ENCODE results near the gene MKNK2. TPM values are rescaled to one million over a fixed set of nuclear protein-coding genes. Genes with fewer than 3 reads are reported as not detected.
"Not testable (repeated sequence)": the region's sequence is repeated elsewhere in the genome, so short reads cannot be mapped to it uniquely, and the experiment has no call there.

Gene MKNK2
- total RNA-seq = 100 to 1,000 TPM; 196 to 201 TPM

- DNase-seq (peak; percentile 95), ATAC-seq (peak; percentile 77)
- Mint-ChIP-seq H3K4me3 (peak within 1 kb of the TSS; percentile 86), H3K27ac (peak within 1 kb of the TSS; percentile 94), H3K4me1 (peaks cover 49% of the 10 kb centered on the region), H3K9me3 (ENCODE audit: low read depth) (no peaks in the 10 kb centered on the region), H3K27me3 (no peaks in the 10 kb centered on the region), H3K36me3 (peaks cover 4% of the 10 kb centered on the region)
- CTCF ChIA-PET = interaction anchor here (0.6 to 2.9 kb wide), 12 partner anchors 9 to 202 kb away, joined by 3 to 19 read pairs (median 8); no protein-coding TSS in a partner anchor
Measured at GRCh38 chr19:2050991-2051772, at the start of gene MKNK2. MKNK2 (minus strand) TSS chr19:2051244; CDS start chr19:2050851, 393 bp downstream.

- CTCF ChIA-PET = no interaction called here
- DNase-seq = no peak
- peaks cover 10% of the 10 kb centered on the region for H3K4me1 Mint-ChIP-seq
- no peak for ATAC-seq
- no peak overlapping the region for H3K4me3 Mint-ChIP-seq
- H3K9me3 Mint-ChIP-seq (ENCODE audit: low read depth) = no peaks in the 10 kb centered on the region
- H3K27ac Mint-ChIP-seq = no peak overlapping the region
- peaks cover 30% of the 10 kb centered on the region for H3K36me3 Mint-ChIP-seq
- H3K27me3 Mint-ChIP-seq = no peaks in the 10 kb centered on the region
Measured at GRCh38 chr19:2100719-2101061, 49.6 kb upstream of the MKNK2 start.

GRCh38 chr19:2099937-2100718 is 49.1 kb upstream of the MKNK2 start:
- Mint-ChIP-seq H3K9me3 (ENCODE audit: low read depth) (no peaks in the 10 kb centered on the region), H3K36me3 (peaks cover 27% of the 10 kb centered on the region), H3K27me3 (no peaks in the 10 kb centered on the region), H3K4me3 (no peak overlapping the region), H3K4me1 (peaks cover 10% of the 10 kb centered on the region), H3K27ac (no peak overlapping the region)
- no peak for DNase-seq
- ATAC-seq = no peak
- CTCF ChIA-PET = interaction anchor here (1.8 kb wide), 1 partner anchor 30 kb away, joined by 4 read pairs; no protein-coding TSS in a partner anchor

- no peak for ATAC-seq
- H3K4me3 Mint-ChIP-seq = no peak overlapping the region
- peaks cover 15% of the 10 kb centered on the region for H3K4me1 Mint-ChIP-seq
- CTCF ChIA-PET = interaction anchor here (1.8 kb wide), 1 partner anchor 29 kb away, joined by 4 read pairs; no protein-coding TSS in a partner anchor
- H3K36me3 Mint-ChIP-seq = peaks cover 28% of the 10 kb centered on the region
- H3K27ac Mint-ChIP-seq = no peak overlapping the region
- H3K27me3 Mint-ChIP-seq = no peaks in the 10 kb centered on the region
- no peak for DNase-seq
- H3K9me3 Mint-ChIP-seq (ENCODE audit: low read depth) = no peaks in the 10 kb centered on the region
Measured at GRCh38 chr19:2099054-2099501, 48.0 kb upstream of the MKNK2 start.

- ATAC-seq (no peak), DNase-seq (no peak)
- Mint-ChIP-seq H3K4me3 (peak overlapping the region; percentile 83), H3K9me3 (ENCODE audit: low read depth) (no peaks in the 10 kb centered on the region), H3K4me1 (peaks cover 24% of the 10 kb centered on the region), H3K36me3 (peaks cover 30% of the 10 kb centered on the region), H3K27me3 (no peaks in the 10 kb centered on the region), H3K27ac (peak overlapping the region; percentile 36)
- CTCF ChIA-PET = interaction anchor here (1.0 to 1.2 kb wide), 3 partner anchors 10 to 28 kb away, joined by 4 to 5 read pairs (median 4); no protein-coding TSS in a partner anchor
Measured at GRCh38 chr19:2097886-2098327, 46.9 kb upstream of the MKNK2 start.

GRCh38 chr19:2097203-2097885 is 46.3 kb upstream of the MKNK2 start:
- Mint-ChIP-seq H3K27ac (peak overlapping the region; percentile 85), H3K36me3 (peaks cover 32% of the 10 kb centered on the region), H3K4me3 (peak overlapping the region; percentile 83), H3K9me3 (ENCODE audit: low read depth) (no peaks in the 10 kb centered on the region), H3K27me3 (no peaks in the 10 kb centered on the region), H3K4me1 (peaks cover 27% of the 10 kb centered on the region)
- CTCF ChIA-PET = interaction anchor here (0.7 to 1.2 kb wide), 5 partner anchors 9 to 55 kb away, joined by 3 to 5 read pairs (median 4); no protein-coding TSS in a partner anchor
- ATAC-seq (no peak), DNase-seq (no peak)

GRCh38 chr19:2096480-2097202 is 45.6 kb upstream of the MKNK2 start, which contains the start of gene IZUMO4:
IZUMO4 (plus strand) TSS chr19:2096915; CDS start chr19:2096946, 31 bp downstream.
- peak; percentile 100 for DNase-seq
- ATAC-seq = peak; percentile 88
- Mint-ChIP-seq H3K36me3 (peaks cover 27% of the 10 kb centered on the region), H3K4me1 (peaks cover 33% of the 10 kb centered on the region), H3K9me3 (ENCODE audit: low read depth) (no peaks in the 10 kb centered on the region), H3K4me3 (peak within 1 kb of the TSS; percentile 96), H3K27me3 (no peaks in the 10 kb centered on the region), H3K27ac (peak within 1 kb of the TSS; percentile 90)
- CTCF ChIA-PET = interaction anchor here (0.7 to 4.8 kb wide), 9 partner anchors 9 to 167 kb away, joined by 3 to 50 read pairs (median 4); no protein-coding TSS in a partner anchor

GRCh38 chr19:2096034-2096479 is 45.0 kb upstream of the MKNK2 start, which contains the start of gene MOB3A:
MOB3A (minus strand) TSS chr19:2096326; CDS start chr19:2078560, 17,766 bp downstream.
- ATAC-seq (peak; percentile 60), DNase-seq (peak; percentile 91)
- peaks cover 28% of the 10 kb centered on the region for H3K36me3 Mint-ChIP-seq
- H3K27ac Mint-ChIP-seq = peak within 1 kb of the TSS; percentile 90
- peak within 1 kb of the TSS; percentile 96 for H3K4me3 Mint-ChIP-seq
- peaks cover 35% of the 10 kb centered on the region for H3K4me1 Mint-ChIP-seq
- H3K9me3 Mint-ChIP-seq (ENCODE audit: low read depth) = no peaks in the 10 kb centered on the region
- CTCF ChIA-PET = interaction anchor here (1.0 to 4.8 kb wide), 7 partner anchors 9 to 166 kb away, joined by 3 to 50 read pairs (median 3); no protein-coding TSS in a partner anchor
- no peaks in the 10 kb centered on the region for H3K27me3 Mint-ChIP-seq

- H3K27me3 Mint-ChIP-seq, H3K27ac Mint-ChIP-seq, ATAC-seq: not testable (repeated sequence)
Measured at GRCh38 chr19:2091926-2092525, 41.0 kb upstream of the MKNK2 start.

GRCh38 chr19:2089727-2090053 is 38.6 kb upstream of the MKNK2 start:
- no peaks in the 10 kb centered on the region for H3K27me3 Mint-ChIP-seq
- no peak for DNase-seq
- peak overlapping the region; percentile 60 for H3K4me3 Mint-ChIP-seq
- no peak for ATAC-seq
- H3K27ac Mint-ChIP-seq = peak overlapping the region; percentile 90
- H3K36me3 Mint-ChIP-seq = peaks cover 33% of the 10 kb centered on the region
- no peaks in the 10 kb centered on the region for H3K9me3 Mint-ChIP-seq (ENCODE audit: low read depth)
- CTCF ChIA-PET = interaction anchor here (1.5 to 2.0 kb wide), 2 partner anchors 19 to 28 kb away, joined by 6 to 9 read pairs; no protein-coding TSS in a partner anchor
- H3K4me1 Mint-ChIP-seq = peaks cover 79% of the 10 kb centered on the region

More at GRCh38 chr19:2091926-2092525, 41.0 kb upstream of the MKNK2 start:
- H3K4me3 Mint-ChIP-seq; H3K9me3 Mint-ChIP-seq (ENCODE audit: low read depth); DNase-seq: not testable (repeated sequence)
- CTCF ChIA-PET = interaction anchor here (0.7 to 4.8 kb wide), 5 partner anchors 8 to 50 kb away, joined by 3 to 50 read pairs (median 3); no protein-coding TSS in a partner anchor
- H3K36me3 Mint-ChIP-seq = peaks cover 34% of the 10 kb centered on the region
- H3K4me1 Mint-ChIP-seq = peaks cover 66% of the 10 kb centered on the region

- H3K36me3 Mint-ChIP-seq = peaks cover 32% of the 10 kb centered on the region
Measured at GRCh38 chr19:2089001-2089711, 38.1 kb upstream of the MKNK2 start.

More at GRCh38 chr19:2089001-2089711, 38.1 kb upstream of the MKNK2 start:
- ATAC-seq (no peak), DNase-seq (peak; percentile 65)
- Mint-ChIP-seq H3K27me3 (no peaks in the 10 kb centered on the region), H3K9me3 (ENCODE audit: low read depth) (no peaks in the 10 kb centered on the region), H3K4me1 (peaks cover 74% of the 10 kb centered on the region), H3K4me3 (no peak overlapping the region), H3K27ac (peak overlapping the region; percentile 90)
- CTCF ChIA-PET = interaction anchor here (1.5 to 2.0 kb wide), 2 partner anchors 19 to 27 kb away, joined by 6 to 9 read pairs; no protein-coding TSS in a partner anchor

All from activated CD8-positive, alpha-beta memory T cell treated with anti-CD3 and anti-CD28 coated beads, Interleukin-2, amount 10 ng/mL, durations not matched to agents 7 days and 5 days (primary cell).